IPS DF 6.9 (cell line): Measurements from ENCODE around the gene SGCA.

Experiments
- DNase-seq: peaks from one replicate; pipeline ENCODE4 v3.0.0-alpha.2; 2013; ENCODE audit warnings: low read depth, low spot score
- H3K27ac ChIP-seq: one replicate; pipeline ENCODE4 v1.5.1; 2013; ENCODE audit warnings: low read length, control low read depth
- H3K27me3 ChIP-seq: 2 replicates; pipeline ENCODE4 v1.6.1; 2013; ENCODE audit warnings: mild to moderate bottlenecking, low read length; ENCODE audit not compliant: control insufficient read depth, insufficient read depth
- H3K36me3 ChIP-seq: 2 replicates; pipeline ENCODE4 v1.6.1; 2013; ENCODE audit warnings: low read length; ENCODE audit not compliant: control insufficient read depth, insufficient read depth
- H3K4me1 ChIP-seq: 2 replicates; pipeline ENCODE4 v1.6.1; 2013; ENCODE audit warnings: low read length; ENCODE audit not compliant: control insufficient read depth, insufficient read depth
- H3K4me3 ChIP-seq: 2 replicates; pipeline ENCODE4 v1.5.1; 2013; ENCODE audit warnings: mild to moderate bottlenecking, low read length
- H3K9me3 ChIP-seq: 2 replicates; pipeline ENCODE4 v1.6.1; 2013; ENCODE audit warnings: low read length, inconsistent platforms; ENCODE audit not compliant: control insufficient read depth, insufficient read depth
- WGBS: extraction: QIAGEN DNeasy Blood & Tissue Kit; methylation state at CpG from one replicate; pipeline ENCODE4 v1.1.7; 2013; ENCODE audit warnings: mixed read lengths, missing lambda C conversion rate; ENCODE audit not compliant: insufficient read length, insufficient coverage; 5-methylcytosine and 5-hydroxymethylcytosine counted together

SGCA gene

GRCh38 chr17:50220811-50221210, 55.0 kb downstream of the SGCA start:
- WGBS = no CpG with 5 or more reads among the region's 15 CpGs
- no peak overlapping the region for H3K4me3 ChIP-seq
- DNase-seq = no peak
- 0 out of 2 replicates have a peak, but pooled peaks cover 2% of the 10 kb centered on the region for H3K4me1 ChIP-seq
- H3K27ac ChIP-seq = no peak overlapping the region
- H3K27me3 ChIP-seq = no peaks in the 10 kb centered on the region
- no peaks in the 10 kb centered on the region for H3K9me3 ChIP-seq
- H3K36me3 ChIP-seq = no peaks in the 10 kb centered on the region

DNA sequence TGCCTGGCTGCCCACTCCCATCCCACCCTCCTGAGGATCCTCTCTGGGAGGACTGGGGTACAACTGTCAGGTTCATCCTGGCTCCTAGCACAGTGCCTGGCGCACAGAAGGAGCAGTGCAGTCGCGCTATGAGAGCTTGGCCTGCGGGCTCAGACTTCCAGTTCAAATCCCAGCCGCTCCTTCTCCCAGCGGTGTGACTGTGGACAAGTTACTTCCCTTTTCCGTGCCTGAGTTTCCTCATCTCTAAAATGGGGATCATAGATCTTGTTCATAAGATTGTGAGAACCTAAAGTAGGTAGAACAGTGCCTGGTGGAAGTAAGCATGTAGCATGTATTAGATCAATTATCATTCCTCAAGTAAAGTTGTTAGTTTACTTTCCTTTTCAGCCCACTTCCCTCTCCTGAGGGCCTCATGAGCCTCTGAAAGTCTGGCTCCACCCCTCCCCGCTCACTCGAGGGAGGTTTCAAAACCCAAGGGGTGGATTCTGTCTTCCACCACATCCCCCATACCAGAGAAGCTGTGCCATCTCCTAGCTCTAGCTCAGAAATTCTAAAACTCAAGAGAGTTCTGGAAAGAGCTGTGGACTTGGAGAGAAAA, 55.6 kb downstream of the SGCA start:
- Histone ChIP-seq H3K9me3 (no peaks in the 10 kb centered on the region), H3K27ac (no peak overlapping the region), H3K36me3 (no peaks in the 10 kb centered on the region), H3K4me1 (0 out of 2 replicates have a peak, but pooled peaks cover 2% of the 10 kb centered on the region), H3K4me3 (no peak overlapping the region), H3K27me3 (no peaks in the 10 kb centered on the region)
- WGBS = no CpG with 5 or more reads among the region's 9 CpGs
- no peak for DNase-seq

GRCh38 chr17:50221864-50222545, 56.2 kb downstream of the SGCA start:
- Histone ChIP-seq H3K36me3 (no peaks in the 10 kb centered on the region), H3K27ac (no peak overlapping the region), H3K9me3 (no peaks in the 10 kb centered on the region), H3K27me3 (no peaks in the 10 kb centered on the region), H3K4me1 (0 out of 2 replicates have a peak, but pooled peaks cover 2% of the 10 kb centered on the region), H3K4me3 (no peak overlapping the region)
- no peak for DNase-seq
- no CpG with 5 or more reads among the region's 8 CpGs for WGBS

- Histone ChIP-seq H3K27me3 (no peaks in the 10 kb centered on the region), H3K9me3 (no peaks in the 10 kb centered on the region), H3K36me3 (no peaks in the 10 kb centered on the region), H3K4me3 (no peak overlapping the region), H3K27ac (no peak overlapping the region), H3K4me1 (0 out of 2 replicates have a peak, but pooled peaks cover 2% of the 10 kb centered on the region)
- WGBS = no CpG with 5 or more reads among the region's 6 CpGs
- DNase-seq = no peak
Measured at GRCh38 chr17:50222922-50223321, 57.1 kb downstream of the SGCA start.
